H9 (cell line): ENCODE data around the gene KISS1R. TPM values are rescaled to one million over a fixed set of nuclear protein-coding genes. Genes with fewer than 3 reads are reported as not detected.

Experiments
- DNase-seq: peaks from one replicate; pipeline ENCODE4 v3.0.0-alpha.2; 2017
- H2AFZ ChIP-seq: one replicate; pipeline ENCODE4 v1.6.1; 2013; ENCODE audit warnings: mild to moderate bottlenecking, low read length, control low read depth, moderate library complexity
- H2AK5ac ChIP-seq: 2 replicates; pipeline ENCODE4 v1.6.1; 2013; ENCODE audit warnings: low read length, control low read depth, mixed read lengths; ENCODE audit not compliant: insufficient read length
- H2BK120ac ChIP-seq: one replicate; pipeline ENCODE4 v1.6.1; 2013; ENCODE audit warnings: low read depth, mild to moderate bottlenecking, low read length, control low read depth, inconsistent platforms; ENCODE audit not compliant: poor library complexity, severe bottlenecking
- H2BK12ac ChIP-seq: 2 replicates; pipeline ENCODE4 v1.6.1; 2013; ENCODE audit warnings: low read length, control low read depth, mixed read lengths, low read depth; ENCODE audit not compliant: insufficient read length
- H2BK15ac ChIP-seq: 2 replicates; pipeline ENCODE4 v1.6.1; 2013; ENCODE audit warnings: low read depth, low read length, control low read depth
- H2BK20ac ChIP-seq: one replicate; pipeline ENCODE4 v1.6.1; 2013; ENCODE audit warnings: low read depth, mild to moderate bottlenecking, low read length, control low read depth, inconsistent platforms; ENCODE audit not compliant: poor library complexity, severe bottlenecking
- H2BK5ac ChIP-seq: 2 replicates; pipeline ENCODE4 v1.6.1; 2013; ENCODE audit warnings: low read length, control low read depth, mixed read lengths; ENCODE audit not compliant: insufficient read length
- H3K14ac ChIP-seq: 2 replicates; pipeline ENCODE4 v1.6.1; 2013; ENCODE audit warnings: low read length, control low read depth; ENCODE audit not compliant: insufficient read depth
- H3K18ac ChIP-seq: 2 replicates; pipeline ENCODE4 v1.6.1; 2013; ENCODE audit warnings: low read depth, mild to moderate bottlenecking, mixed read lengths, low read length, control low read depth; ENCODE audit not compliant: insufficient read length
- H3K23ac ChIP-seq: 2 replicates; pipeline ENCODE4 v1.6.1; 2013; ENCODE audit warnings: low read length, control low read depth, mixed read lengths, low read depth; ENCODE audit not compliant: insufficient read length
- H3K23me2 ChIP-seq: 2 replicates; pipeline ENCODE4 v1.6.1; 2013; ENCODE audit warnings: low read depth, mild to moderate bottlenecking, mixed read lengths, low read length, control low read depth; ENCODE audit not compliant: insufficient read length, poor library complexity, severe bottlenecking
- H3K27ac ChIP-seq: 2 replicates; pipeline ENCODE4 v1.5.1; 2013; ENCODE audit warnings: low read length, control low read depth, mixed read lengths, low read depth; ENCODE audit not compliant: insufficient read length
- H3K27me3 ChIP-seq: 2 replicates; pipeline ENCODE4 v1.6.1; 2013; ENCODE audit warnings: low read length, control low read depth, inconsistent platforms; ENCODE audit not compliant: insufficient read depth
- H3K4ac ChIP-seq: 2 replicates; pipeline ENCODE4 v1.6.1; 2013; ENCODE audit warnings: low read depth, mild to moderate bottlenecking, control low read depth, inconsistent platforms, low read length, moderate library complexity
- H3K4me1 ChIP-seq: 2 replicates; pipeline ENCODE4 v1.6.1; 2013; ENCODE audit warnings: low read length, control low read depth, inconsistent platforms; ENCODE audit not compliant: insufficient read depth
- H3K4me2 ChIP-seq: 2 replicates; pipeline ENCODE4 v1.6.1; 2013; ENCODE audit warnings: low read length, control low read depth, mixed read lengths; ENCODE audit not compliant: insufficient read length, insufficient read depth
- H3K56ac ChIP-seq: 2 replicates; pipeline ENCODE4 v1.6.1; 2013; ENCODE audit warnings: low read depth, mild to moderate bottlenecking, mixed read lengths, low read length, control low read depth; ENCODE audit not compliant: insufficient read length
- H3K79me1 ChIP-seq: 2 replicates; pipeline ENCODE4 v1.6.1; 2013; ENCODE audit warnings: low read depth, mild to moderate bottlenecking, moderate library complexity, low read length, control low read depth, inconsistent platforms; ENCODE audit not compliant: insufficient read depth, poor library complexity, severe bottlenecking
- H3K79me2 ChIP-seq: 2 replicates; pipeline ENCODE4 v1.6.1; 2013; ENCODE audit warnings: low read length, control low read depth, inconsistent platforms; ENCODE audit not compliant: insufficient read depth
- H3K9ac ChIP-seq: 2 replicates; pipeline ENCODE4 v1.6.1; 2013; ENCODE audit warnings: low read length, control low read depth, mixed read lengths; ENCODE audit not compliant: insufficient read length; ENCODE audit errors: extremely low read depth
- H3K9me3 ChIP-seq: one replicate; pipeline ENCODE4 v1.6.1; 2013; ENCODE audit warnings: low read depth, low read length, inconsistent platforms; ENCODE audit not compliant: control insufficient read depth
- H3T11ph ChIP-seq: one replicate; pipeline ENCODE4 v1.6.1; 2013; ENCODE audit warnings: mild to moderate bottlenecking, low read length, control low read depth, inconsistent platforms
- H4K20me1 ChIP-seq: one replicate; pipeline ENCODE4 v1.6.1; 2013; ENCODE audit not compliant: control insufficient read depth, insufficient read length, insufficient read depth
- H4K5ac ChIP-seq: 2 replicates; pipeline ENCODE4 v1.6.1; 2013; ENCODE audit warnings: low read depth, mild to moderate bottlenecking, mixed read lengths, low read length, control low read depth; ENCODE audit not compliant: insufficient read length
- H4K8ac ChIP-seq: replicated peaks from 2 replicates; pipeline ENCODE4 v1.6.1; 2013; ENCODE audit warnings: low read length, control low read depth, mixed read lengths, low read depth; ENCODE audit not compliant: insufficient read length
- H4K91ac ChIP-seq: 2 replicates; pipeline ENCODE4 v1.6.1; 2013; ENCODE audit warnings: low read depth, mild to moderate bottlenecking, moderate library complexity, mixed read lengths, low read length, control low read depth; ENCODE audit not compliant: insufficient read length
- H3K27ac Mint-ChIP-seq, 3 experiments: 2 replicates in 2 of 3; 3 replicates in 1 of 3; pipeline ENCODE4 v1.8.0; 2020 to 2021; ENCODE audit warnings: mixed read lengths in 3 of 3, mild to moderate bottlenecking in 1 of 3, moderate library complexity in 1 of 3
- H3K27me3 Mint-ChIP-seq: 2 replicates; pipeline ENCODE4 v1.8.0; 2021; ENCODE audit warnings: low read depth, mild to moderate bottlenecking, moderate library complexity, mixed read lengths
- H3K36me3 Mint-ChIP-seq, 3 experiments: 2 replicates in 2 of 3; 3 replicates in 1 of 3; pipeline ENCODE4 v1.8.0; 2020 to 2021; ENCODE audit warnings: low read depth in 3 of 3, mixed read lengths in 3 of 3; ENCODE audit not compliant: insufficient read depth in 1 of 3
- H3K4me1 Mint-ChIP-seq, 2 experiments: 2 replicates each; pipeline ENCODE4 v1.8.0; 2020; ENCODE audit warnings: mixed read lengths in 2 of 2
- H3K4me3 Mint-ChIP-seq, 2 experiments: 2 replicates in 1 of 2; 3 replicates in 1 of 2; pipeline ENCODE4 v1.8.0; 2020 to 2021; ENCODE audit warnings: mild to moderate bottlenecking in 2 of 2, mixed read lengths in 2 of 2, moderate library complexity in 1 of 2
- H3K9me3 Mint-ChIP-seq, 2 experiments: 2 replicates in 1 of 2; 3 replicates in 1 of 2; pipeline ENCODE4 v1.8.0; 2020; ENCODE audit warnings: mild to moderate bottlenecking in 2 of 2, mixed read lengths in 2 of 2, moderate library complexity in 1 of 2
- WGBS: extraction: QIAGEN DNeasy Blood & Tissue Kit; methylation state at CpG from one replicate; pipeline ENCODE4 v1.1.7; 2013; ENCODE audit warnings: missing lambda C conversion rate, low lambda C conversion rate, mixed read lengths; ENCODE audit not compliant: insufficient read length; ENCODE audit errors: extremely low coverage; 5-methylcytosine and 5-hydroxymethylcytosine counted together
- total RNA-seq: library from RNA; stranded (reverse); gene quantifications from 2 replicates; pipeline ENCODE4 v1.2.1, GENCODE V29; 2021
- TF ChIP-seq, protein P1 (sequence below): fragments of 200-600 bp; sonication (generic); conservative IDR thresholded peaks from 3 replicates; pipeline ENCODE4 v1.8.0; 2021; ENCODE audit warnings: antibody characterized with exemption, mild to moderate bottlenecking

The KISS1R gene
- total RNA-seq, 1 experiment from 2014 or later, result 3.3 TPM

DNA sequence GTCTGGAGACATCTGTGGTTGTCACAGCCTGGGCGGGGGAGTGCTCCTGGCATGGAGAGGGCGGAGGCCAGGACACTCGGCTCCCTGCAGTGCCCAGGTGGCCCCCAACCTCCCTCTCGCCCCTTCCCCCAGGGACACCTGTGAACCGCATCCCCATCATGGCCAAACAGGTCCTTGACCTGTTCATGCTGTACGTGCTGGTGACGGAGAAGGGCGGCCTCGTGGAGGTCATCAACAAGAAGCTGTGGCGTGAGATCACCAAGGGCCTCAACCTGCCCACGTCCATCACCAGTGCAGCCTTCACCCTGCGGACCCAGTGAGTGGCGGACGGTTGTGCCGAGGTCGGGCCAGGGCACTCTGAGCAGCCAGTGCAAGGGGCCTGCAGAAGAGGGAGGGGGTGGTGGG is 47.0 kb downstream of the KISS1R start:
- H3K56ac ChIP-seq, result no peak overlapping the region

More for the DNA sequence above, 47.0 kb downstream of the KISS1R start:
- Histone ChIP-seq H2BK20ac (no peak overlapping the region), H3K4me1 (no peaks in the 10 kb centered on the region), H4K8ac (no peak overlapping the region), H2BK120ac (no peak overlapping the region), H3K18ac (no peak overlapping the region), H3K4me2 (no peak overlapping the region), H3K4ac (no peak overlapping the region), H3T11ph (no peak overlapping the region), H3K23me2 (no peaks in the 10 kb centered on the region), H2BK5ac (no peak overlapping the region), H4K20me1 (no peaks in the 10 kb centered on the region), H3K27me3 (no peaks in the 10 kb centered on the region), H3K23ac (no peak overlapping the region), H3K14ac (no peak overlapping the region), H3K79me2 (no peaks in the 10 kb centered on the region), H2AK5ac (no peak overlapping the region), H3K27ac (no peak overlapping the region), H3K9ac (no peak overlapping the region), H2BK15ac (no peak overlapping the region), H4K91ac (no peak overlapping the region), H4K5ac (no peak overlapping the region), H3K9me3 (no peaks in the 10 kb centered on the region), H3K79me1 (no peaks in the 10 kb centered on the region), H2AFZ (no peak overlapping the region), H2BK12ac (no peak overlapping the region)
- no peak overlapping the region for H3K4me3 Mint-ChIP-seq
- no peak for DNase-seq
- no peak overlapping the region for H3K27ac Mint-ChIP-seq
- peaks cover 2 to 25% of the 10 kb centered on the region in 2 experiments for H3K4me1 Mint-ChIP-seq
- TF ChIP-seq, protein P1, sequence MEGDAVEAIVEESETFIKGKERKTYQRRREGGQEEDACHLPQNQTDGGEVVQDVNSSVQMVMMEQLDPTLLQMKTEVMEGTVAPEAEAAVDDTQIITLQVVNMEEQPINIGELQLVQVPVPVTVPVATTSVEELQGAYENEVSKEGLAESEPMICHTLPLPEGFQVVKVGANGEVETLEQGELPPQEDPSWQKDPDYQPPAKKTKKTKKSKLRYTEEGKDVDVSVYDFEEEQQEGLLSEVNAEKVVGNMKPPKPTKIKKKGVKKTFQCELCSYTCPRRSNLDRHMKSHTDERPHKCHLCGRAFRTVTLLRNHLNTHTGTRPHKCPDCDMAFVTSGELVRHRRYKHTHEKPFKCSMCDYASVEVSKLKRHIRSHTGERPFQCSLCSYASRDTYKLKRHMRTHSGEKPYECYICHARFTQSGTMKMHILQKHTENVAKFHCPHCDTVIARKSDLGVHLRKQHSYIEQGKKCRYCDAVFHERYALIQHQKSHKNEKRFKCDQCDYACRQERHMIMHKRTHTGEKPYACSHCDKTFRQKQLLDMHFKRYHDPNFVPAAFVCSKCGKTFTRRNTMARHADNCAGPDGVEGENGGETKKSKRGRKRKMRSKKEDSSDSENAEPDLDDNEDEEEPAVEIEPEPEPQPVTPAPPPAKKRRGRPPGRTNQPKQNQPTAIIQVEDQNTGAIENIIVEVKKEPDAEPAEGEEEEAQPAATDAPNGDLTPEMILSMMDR, result no peak
- H3K36me3 Mint-ChIP-seq, result peaks cover 42 to 72% (median 60%) of the 10 kb centered on the region in 3 experiments
- WGBS, result no CpG with 5 or more reads among the region's 16 CpGs
- H3K9me3 Mint-ChIP-seq, result peaks cover 4 to 11% of the 10 kb centered on the region in 2 experiments; a peak in 4 of 5 replicates
- no peaks in the 10 kb centered on the region for H3K27me3 Mint-ChIP-seq
